HG02588 (cell line): ENCODE measurements around the gene ISG15.

Source experiments
- ATAC-seq: cut with Tn5 transposase; IDR thresholded peaks from one replicate; pipeline ENCODE4 v1.9.1; 2021; ENCODE audit warnings: mild to moderate bottlenecking, moderate library complexity; ENCODE audit not compliant: unreplicated experiment

The ISG15 gene

GRCh38 chr1:1041873-1042272 lies 28.6 kb downstream of the ISG15 start:
- ATAC-seq, result no peak

- no peak for ATAC-seq
These were observed 29.5 kb downstream of the ISG15 start for GRCh38 chr1:1042835-1043234.

- ATAC-seq, result no peak
These were observed 30.1 kb downstream of the ISG15 start for GRCh38 chr1:1043411-1043810.

- no peak for ATAC-seq
These were observed 30.6 kb downstream of the ISG15 start for GRCh38 chr1:1043921-1044320.

- ATAC-seq, result no peak
These were observed 31.3 kb downstream of the ISG15 start for GRCh38 chr1:1044455-1045078.

GRCh38 chr1:1045129-1045528 lies 31.8 kb downstream of the ISG15 start:
- no peak for ATAC-seq

GRCh38 chr1:1046243-1046642 lies 32.9 kb downstream of the ISG15 start:
- ATAC-seq, result no peak

GRCh38 chr1:1046767-1047166 lies 33.5 kb downstream of the ISG15 start:
- ATAC-seq, result no peak

GRCh38 chr1:1047407-1047806 lies 34.1 kb downstream of the ISG15 start:
- no peak for ATAC-seq

GRCh38 chr1:1047963-1048362 lies 34.7 kb downstream of the ISG15 start:
- ATAC-seq, result no peak

- ATAC-seq, result no peak
These were observed 35.5 kb downstream of the ISG15 start for GRCh38 chr1:1048765-1049164.

- no peak for ATAC-seq
These were observed 36.2 kb downstream of the ISG15 start for GRCh38 chr1:1049318-1050165.

GRCh38 chr1:1050577-1051052 lies 37.3 kb downstream of the ISG15 start:
- ATAC-seq, result no peak

- no peak for ATAC-seq
These were observed 38.0 kb downstream of the ISG15 start for GRCh38 chr1:1051127-1051810.

GRCh38 chr1:1052003-1052840 lies 38.9 kb downstream of the ISG15 start:
- no peak for ATAC-seq

GRCh38 chr1:1053022-1053421 lies 39.7 kb downstream of the ISG15 start:
- no peak for ATAC-seq

GRCh38 chr1:1053682-1054081 lies 40.4 kb downstream of the ISG15 start:
- no peak for ATAC-seq

GRCh38 chr1:1054099-1054700 lies 40.9 kb downstream of the ISG15 start:
- no peak for ATAC-seq

GRCh38 chr1:1054971-1055370 lies 41.7 kb downstream of the ISG15 start:
- no peak for ATAC-seq
